Sigmoid colon (tissue), 4 donors: ENCODE results near the gene PIP4K2A.

ENCODE experiments used
- EP300 ChIP-seq, 4 donors: sonication (generic); formaldehyde crosslinking; IDR thresholded peaks; one replicate each; pipeline ENCODE4 v1.6.1; 2017; ENCODE audit warnings: antibody characterized with exemption in 4 of 4
- POLR2A ChIP-seq, 2 donors: fragments of 450-650 bp; IDR thresholded peaks; one replicate each; pipeline ENCODE4 v1.6.1; 2016; ENCODE audit warnings: antibody characterized with exemption in 2 of 2, mild to moderate bottlenecking in 2 of 2, moderate library complexity in 2 of 2

- TF ChIP-seq EP300 (IDR thresholded peaks at IDR 0.05), result no peak
- no peak for TF ChIP-seq POLR2A (IDR thresholded peaks at IDR 0.05)
Measured at GRCh38 chr10:22705527-22705926, 8.9 kb downstream of the PIP4K2A start.
